GM12891 (cell line): ENCODE data around the gene PSMD13.

Experiments
- PAX5 ChIP-seq: IDR thresholded peaks from 2 replicates; pipeline ENCODE4 v1.6.1; 2011; ENCODE audit warnings: low read length, moderate library complexity, mild to moderate bottlenecking; ENCODE audit not compliant: insufficient read depth, severe bottlenecking
- POLR2A ChIP-seq: IDR thresholded peaks from 2 replicates; pipeline ENCODE4 v1.6.1; 2011; ENCODE audit warnings: low read depth, low read length, control low read depth
- SPI1 ChIP-seq: IDR thresholded peaks from 2 replicates; pipeline ENCODE4 v1.6.1; 2011; ENCODE audit warnings: low read depth, low read length, control low read depth
- TAF1 ChIP-seq: IDR thresholded peaks from 2 replicates; pipeline ENCODE4 v1.6.1; 2011; ENCODE audit warnings: low read depth, low read length, control low read depth

- TF ChIP-seq TAF1 (no peak), POLR2A (no peak), PAX5 (no peak), SPI1 (no peak)
Observed at GRCh38 chr11:278001-278951, 41.5 kb downstream of the PSMD13 start, which contains the start of gene NLRP6.
